Stimulated activated CD8-positive, alpha-beta memory T cell treated with anti-CD3 and anti-CD28 coated beads, Interleukin-4, amount 100 ng/mL, for 4 hours (primary cell): Measurements from ENCODE around the gene PDZD4.

Source experiments
- DNase-seq, 2 donors: peaks; one replicate each; pipeline ENCODE4 v3.0.0-alpha.2; 2020; ENCODE audit warnings: low read depth in 2 of 2, low spot score in 1 of 2

Gene PDZD4

GRCh38 chrX:153829799-153830639 is at the start of gene PDZD4:
Gene PDZD4, minus strand, starts transcription at chrX:153830544. Its CDS starts 246 bp downstream, at chrX:153830298.
- DNase-seq = no peak

DNA sequence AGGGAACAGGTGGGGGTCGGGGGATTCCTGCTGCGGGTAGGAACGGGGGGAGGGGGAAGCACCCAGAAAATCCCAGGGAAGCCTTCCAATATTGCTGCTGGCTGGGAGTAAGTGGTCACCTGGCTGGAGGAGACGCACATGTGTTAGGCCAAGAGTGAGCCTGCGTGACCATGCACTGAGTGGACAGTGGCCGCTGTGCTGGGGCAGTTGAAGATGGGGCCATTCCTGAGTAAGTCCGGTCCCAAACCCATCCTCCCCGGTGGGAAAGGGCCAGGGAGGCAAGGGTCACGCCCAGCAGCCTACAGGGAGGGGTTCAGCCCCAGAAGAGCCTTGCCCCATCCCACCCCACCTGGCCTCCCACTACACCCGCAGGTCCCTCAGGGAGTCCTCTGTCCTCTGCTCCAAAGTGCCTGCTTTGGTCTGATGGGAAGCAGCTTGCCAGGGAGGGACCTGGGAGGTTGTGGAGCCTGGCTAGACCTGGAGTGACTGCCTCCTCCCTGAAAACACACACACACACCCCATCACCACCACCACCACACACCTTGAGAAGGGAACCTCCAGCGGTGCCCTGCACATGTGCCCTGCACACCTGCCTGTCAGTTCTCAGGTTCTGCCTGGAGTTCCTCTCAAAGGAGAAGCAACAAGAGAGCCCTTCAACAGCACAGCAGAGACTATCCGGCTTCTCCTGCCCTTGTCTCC is 49.5 kb upstream of the PDZD4 start:
- no peak for DNase-seq

- no peak for DNase-seq
These were observed 48.8 kb upstream of the PDZD4 start for GRCh38 chrX:153878969-153879653.

- no peak for DNase-seq
These were observed 48.0 kb upstream of the PDZD4 start for GRCh38 chrX:153878345-153878744.

DNA sequence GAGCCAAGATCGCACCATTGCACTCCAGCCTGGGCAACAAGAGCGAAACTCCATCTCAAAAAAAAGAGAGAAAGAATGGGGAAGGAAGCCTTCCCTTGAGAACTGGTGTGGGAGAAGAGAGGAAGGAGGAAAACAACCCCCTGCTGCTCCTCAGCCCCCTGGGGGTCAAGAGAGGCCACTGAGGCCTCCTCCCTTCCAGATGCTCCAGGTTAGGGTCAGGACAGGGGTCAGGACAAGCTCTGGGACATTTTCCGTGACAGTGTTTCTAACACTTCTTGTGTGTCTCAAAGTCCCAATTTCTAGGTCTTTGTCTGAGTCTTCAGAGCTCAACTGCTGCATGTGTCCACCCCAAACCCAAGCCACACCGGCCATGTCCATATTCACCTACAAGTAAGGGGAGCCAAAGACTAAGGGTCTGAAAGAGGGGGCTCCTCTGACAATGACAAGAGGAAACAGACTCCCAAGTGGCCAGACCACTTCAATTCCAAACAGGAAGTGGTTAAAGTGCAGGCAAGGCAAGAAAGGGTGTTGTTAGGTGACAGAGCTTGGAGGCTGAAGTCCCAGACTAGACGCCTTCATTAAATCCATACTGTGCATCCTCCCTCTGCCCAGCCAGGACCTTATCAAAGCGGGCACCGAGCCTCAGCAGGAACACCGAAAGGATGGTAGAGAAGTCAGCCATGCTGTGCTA is 47.4 kb upstream of the PDZD4 start:
- no peak for DNase-seq

- DNase-seq = no peak
These were observed 45.8 kb upstream of the PDZD4 start for GRCh38 chrX:153876112-153876491.

DNA sequence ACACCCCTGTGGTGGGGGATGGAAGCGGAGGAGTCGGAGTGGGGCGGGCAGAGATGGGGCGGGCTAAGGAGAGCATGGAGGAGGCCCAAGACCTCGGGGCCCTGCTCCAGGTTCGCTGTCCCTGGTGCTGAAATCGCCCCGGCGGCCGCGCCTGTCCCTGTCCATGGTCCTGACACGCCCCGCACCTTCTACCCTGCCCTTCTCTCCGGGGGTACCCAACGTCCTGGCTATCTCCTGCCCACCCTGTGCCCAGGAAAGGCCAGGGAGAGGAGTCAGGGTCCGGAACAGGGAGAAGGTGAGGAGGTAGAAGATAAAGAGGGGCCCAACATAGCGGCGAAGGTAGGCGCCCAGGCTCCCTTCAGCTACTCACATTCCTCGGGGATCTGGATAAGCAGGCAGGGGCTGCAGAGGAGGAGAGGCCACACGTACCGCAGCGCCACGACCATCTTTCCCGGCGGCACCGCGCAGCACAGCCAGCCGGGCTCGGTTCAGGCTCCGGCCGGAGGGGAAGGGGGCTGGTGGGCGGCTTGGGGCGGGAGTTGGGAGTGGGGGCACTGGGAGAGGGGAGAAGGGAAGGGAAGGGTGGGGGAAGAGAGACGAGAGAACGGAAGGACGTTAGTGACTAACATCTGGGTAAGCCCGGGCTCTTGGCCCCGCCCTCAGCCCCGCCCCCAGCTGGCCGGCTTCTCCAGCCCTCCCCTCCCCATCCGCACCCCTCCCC is 45.2 kb upstream of the PDZD4 start:
- DNase-seq = peak; percentile 14 to 21

- DNase-seq = no peak
These were observed 44.2 kb upstream of the PDZD4 start for GRCh38 chrX:153874366-153875125.

DNA sequence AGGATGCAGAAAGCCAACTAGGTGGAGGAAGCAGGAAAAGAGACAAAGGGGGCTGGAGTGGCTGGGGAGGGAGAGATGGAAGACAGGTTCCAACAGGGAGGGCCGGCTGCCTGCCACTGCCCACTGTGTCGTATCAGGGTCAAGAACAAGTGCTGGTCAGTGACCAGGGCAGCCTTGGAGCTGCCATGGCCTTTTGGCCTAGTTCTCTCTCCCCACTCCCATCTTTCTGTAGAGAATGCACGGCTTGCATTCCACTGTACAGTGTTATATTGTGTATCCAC is 43.7 kb upstream of the PDZD4 start:
- no peak for DNase-seq

DNA sequence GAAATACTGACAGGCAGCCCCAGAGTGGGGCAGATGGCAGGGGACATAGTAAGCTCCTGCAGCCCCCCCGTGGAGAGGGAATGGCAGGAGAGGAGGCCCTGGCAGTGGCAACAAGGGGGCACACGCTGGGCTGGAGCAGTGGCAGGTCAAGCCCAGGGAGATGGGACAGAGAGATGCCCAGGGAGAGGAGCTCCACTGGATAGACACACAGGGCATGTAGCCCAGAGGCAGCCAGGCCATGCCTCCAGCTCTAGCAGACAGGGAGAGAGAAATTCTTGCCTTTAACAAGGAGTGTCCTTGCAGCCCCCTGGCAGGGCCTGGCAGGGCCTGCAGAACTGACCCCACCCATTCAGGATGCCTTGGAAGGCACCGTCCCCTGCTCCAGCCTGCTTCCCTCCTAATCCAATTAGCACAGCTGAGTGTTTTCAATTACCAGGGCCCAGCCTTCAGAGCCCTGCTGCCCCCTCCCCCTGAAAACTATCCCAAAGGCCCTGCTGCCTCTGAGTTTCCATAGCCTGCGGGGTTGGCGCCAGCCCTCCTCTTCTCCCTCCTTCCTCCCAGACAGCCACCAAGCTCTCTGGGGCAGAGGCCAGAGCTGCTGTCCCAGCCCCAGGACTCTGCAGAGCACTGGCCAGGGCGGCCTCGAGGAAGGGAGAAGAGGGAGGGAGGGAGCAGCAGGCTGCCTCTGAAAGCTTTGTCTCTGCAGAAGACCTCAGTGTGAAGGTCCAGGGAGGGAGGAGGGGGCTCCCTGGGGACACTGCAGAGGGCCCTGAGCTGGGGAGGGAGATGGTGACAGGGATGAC is 43.1 kb upstream of the PDZD4 start:
- no peak for DNase-seq

DNA sequence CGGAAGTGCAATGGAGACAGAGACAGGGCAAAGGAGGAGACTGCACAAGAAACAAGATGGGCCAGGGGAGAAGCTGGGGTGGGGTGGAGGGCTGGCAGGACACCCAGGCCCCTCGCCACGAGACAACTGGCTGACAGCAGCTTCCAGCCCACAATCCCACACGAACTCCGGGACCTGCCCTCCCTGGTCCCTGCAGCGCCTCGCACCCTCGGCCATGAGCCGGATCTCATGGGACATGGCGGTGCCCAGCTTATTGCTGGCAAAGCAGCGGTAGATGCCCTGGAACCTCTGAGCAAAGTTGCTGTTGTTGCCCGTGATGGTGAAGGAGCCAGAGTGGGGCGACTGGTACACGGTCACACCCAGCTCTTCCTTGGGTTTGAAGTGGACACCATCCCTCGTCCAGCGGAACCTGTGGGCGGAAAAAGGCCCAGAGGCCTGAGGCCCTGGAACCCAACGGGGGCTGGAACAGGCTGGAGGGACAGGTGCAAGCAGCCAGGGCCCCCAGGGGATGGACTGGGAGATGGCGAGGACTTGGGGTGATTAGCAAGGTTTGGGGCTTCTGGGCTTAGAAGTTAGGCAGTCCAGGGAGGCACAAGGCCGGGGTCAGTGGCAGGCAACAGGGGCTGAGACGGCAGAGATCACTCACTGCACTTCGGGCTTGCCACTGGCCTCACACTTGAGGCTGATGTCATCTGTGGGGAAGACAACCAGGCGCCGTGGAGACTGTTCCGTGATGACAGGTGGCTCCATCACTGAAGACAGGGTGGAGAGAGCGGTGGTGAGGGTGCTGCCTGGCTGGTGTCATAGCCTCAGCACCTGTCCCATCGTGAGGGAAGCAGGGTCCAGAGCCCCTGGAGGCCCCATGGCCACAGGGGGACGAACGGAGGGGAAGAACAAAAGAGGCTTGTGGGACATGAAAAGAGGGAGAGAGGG is 41.9 kb upstream of the PDZD4 start:
- no peak for DNase-seq

DNA sequence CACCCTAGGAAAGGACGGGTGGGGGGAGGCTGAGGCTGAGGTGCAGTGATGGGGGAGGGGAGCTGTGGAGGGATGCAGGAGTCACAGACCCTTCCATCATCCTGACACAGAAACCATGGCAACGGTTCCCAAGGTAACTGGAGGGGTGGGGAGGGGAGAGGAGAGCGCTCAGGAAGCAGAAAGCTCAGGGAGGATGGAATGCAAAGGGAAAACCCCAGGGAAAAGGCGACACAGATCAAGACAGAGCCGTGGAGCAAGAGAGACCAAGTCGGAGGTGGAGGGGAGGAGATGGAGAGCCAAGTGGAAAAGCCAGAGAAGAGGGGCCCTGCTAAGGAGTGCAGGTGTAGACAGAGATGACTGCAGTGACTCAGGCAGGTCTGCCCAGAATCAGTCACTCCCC is 41.1 kb upstream of the PDZD4 start:
- DNase-seq = no peak

GRCh38 chrX:153870791-153871360 is 40.5 kb upstream of the PDZD4 start:
- no peak for DNase-seq

DNA sequence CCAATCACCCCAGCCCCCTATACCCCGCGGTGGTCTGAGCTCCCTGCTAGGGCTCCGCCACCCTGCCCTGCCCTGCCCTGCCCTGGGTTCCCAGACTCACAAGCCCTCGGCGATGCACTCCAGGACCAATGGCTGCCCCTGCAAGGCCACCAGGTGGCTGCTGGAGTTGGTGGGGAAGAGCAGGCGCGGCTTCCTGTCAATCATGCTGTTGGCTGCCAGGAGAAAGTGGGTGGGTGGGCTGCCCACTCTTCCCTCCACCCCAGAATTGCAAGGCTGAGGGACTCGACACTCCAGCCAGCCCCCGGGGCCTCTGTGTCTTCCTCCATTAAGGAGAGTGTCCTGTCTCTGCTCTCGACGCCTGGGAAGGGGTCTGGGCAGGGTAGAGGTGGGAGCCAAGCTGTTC is 39.9 kb upstream of the PDZD4 start:
- DNase-seq = no peak

DNA sequence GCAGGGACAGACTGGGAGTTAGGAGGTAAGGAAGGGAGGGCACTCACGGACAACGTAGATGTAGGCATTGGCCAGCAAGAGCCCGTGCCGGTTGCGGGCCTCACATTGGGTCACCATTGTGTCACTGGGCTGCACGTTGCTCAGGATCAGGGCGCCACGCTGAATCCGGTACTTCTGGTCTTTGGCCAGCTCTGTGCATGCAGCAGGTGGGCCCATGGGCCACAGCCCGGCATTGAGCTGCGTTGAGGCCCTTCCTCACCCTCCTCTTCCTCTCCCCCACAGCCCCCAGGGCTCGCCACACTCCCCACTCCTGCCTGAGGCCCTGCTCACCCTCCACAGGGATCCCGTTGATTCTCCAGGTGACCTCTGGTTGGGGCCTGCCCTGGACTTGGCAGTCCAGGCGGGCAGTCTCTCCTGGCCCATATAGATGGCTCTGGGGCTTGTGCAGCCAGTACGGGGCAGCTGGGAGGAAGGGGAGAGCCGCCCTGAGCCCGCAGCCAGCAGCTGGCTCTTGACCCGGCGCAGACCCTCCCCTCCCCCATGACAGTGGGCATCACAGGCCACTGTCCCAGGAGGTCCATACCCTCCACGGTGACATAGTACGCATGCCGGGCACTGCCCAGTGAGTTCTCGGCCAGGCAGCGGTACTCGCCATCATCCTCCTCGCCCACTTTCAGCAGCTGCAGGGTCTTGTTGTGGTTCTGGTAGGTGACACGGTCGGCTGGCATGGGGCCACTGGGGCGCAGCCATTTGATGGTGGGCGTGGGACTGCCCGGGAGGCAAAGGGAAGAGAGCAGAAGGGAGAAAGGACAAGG is 39.3 kb upstream of the PDZD4 start:
- no peak for DNase-seq

DNA sequence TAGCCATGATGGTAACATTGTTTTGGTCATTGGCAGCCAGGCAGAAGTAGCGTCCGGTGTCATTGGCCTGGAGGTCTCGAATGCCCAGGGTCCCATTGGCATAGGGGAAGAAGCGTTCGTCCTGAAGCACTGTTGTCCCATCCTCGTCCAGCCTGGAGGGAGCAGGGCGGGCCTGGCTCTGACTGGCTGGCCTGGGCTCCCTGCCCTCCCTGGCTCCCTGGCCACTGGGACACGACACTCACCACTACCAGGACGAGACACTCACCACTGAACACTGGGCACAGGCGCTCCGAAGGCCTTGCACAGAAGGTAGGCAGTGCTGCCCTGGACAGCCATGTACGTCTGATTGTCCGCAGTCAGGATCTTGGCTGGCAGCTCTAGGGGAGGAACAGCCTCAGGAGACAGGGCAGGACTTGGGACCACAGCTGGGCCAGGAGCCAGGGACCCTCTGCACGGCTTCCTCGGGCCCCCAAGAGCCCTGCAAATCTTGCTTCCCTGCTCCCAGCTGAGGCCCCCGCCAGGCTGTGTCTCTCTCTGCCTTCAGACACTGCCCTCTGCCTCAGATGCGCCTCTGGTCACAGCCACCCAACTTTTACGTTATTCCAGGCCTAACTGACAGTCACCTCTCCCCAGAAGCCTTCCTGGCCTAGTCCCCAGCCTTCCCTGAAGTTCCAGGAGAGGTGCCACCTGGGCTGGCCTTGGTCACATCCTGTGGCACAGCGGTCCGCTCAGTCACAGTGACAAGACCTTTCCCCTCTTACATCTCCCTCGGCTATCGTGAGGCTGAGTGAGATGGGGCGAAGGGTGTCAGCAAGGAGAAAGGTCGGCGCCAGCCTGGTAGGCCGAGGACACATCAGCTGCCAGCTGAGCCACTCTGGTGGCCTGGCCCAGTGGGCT is 38.5 kb upstream of the PDZD4 start:
- DNase-seq = no peak
